HCT116 (cell line): ENCODE results near the gene TUT7. TPM values are rescaled to one million over a fixed set of nuclear protein-coding genes. Genes with fewer than 3 reads are reported as not detected.

Experiments
- ATAC-seq: fragments of 200-7000 bp; cut with Tn5 transposase; 2 replicates; pipeline ENCODE4 v1.9.1; 2020; ENCODE audit warnings: mild to moderate bottlenecking, moderate library complexity
- BruUV-seq: library from RNA; stranded (reverse); fragments of 400-500 nt; replicated peaks from 2 replicates; lab custom pipeline; 2021; lab: Mats Ljungman, UMichigan
- CTCF ChIA-PET: fragments of 300-600 bp; sonication (Branson Sonifier 250); formaldehyde crosslinking; loops from one replicate; lab custom pipeline; 2021; ENCODE audit warnings: antibody characterized with exemption; lab: Charles Lee
- POLR2A ChIA-PET: fragments of 300-600, 350-600 bp; sonication (Branson Sonifier 250); formaldehyde crosslinking; loops from one replicate; lab custom pipeline; 2021; ENCODE audit warnings: antibody characterized with exemption; lab: Charles Lee
- RAD21 ChIA-PET, 2 experiments: fragments of 300-600 bp; sonication (Branson Sonifier 250); formaldehyde crosslinking; loops; one replicate each; lab custom pipeline; 2023; ENCODE audit warnings: low total read pairs in 2 of 2; ENCODE audit not compliant: uncharacterized antibody in 2 of 2, unreplicated experiment in 2 of 2, low non-redundant PET in 1 of 2; lab: Charles Lee
- DNase-seq: peaks from one replicate; pipeline ENCODE4 v3.0.0-alpha.2; 2010; ENCODE audit warnings: low read depth, low spot score
- H2AFZ ChIP-seq: fragments of 200-600 bp; shearing (Covaris generic), sonication (generic); 2 replicates; pipeline ENCODE4 v1.6.1; 2017; ENCODE audit warnings: low read depth, mixed run types, mixed read lengths, antibody characterized with exemption, low read length; ENCODE audit not compliant: poor library complexity, severe bottlenecking
- H3K27ac ChIP-seq: 2 replicates; pipeline ENCODE4 v1.5.1; 2012; ENCODE audit warnings: low read depth, low read length
- H3K27me3 ChIP-seq: fragments of 200-600 bp; sonication (generic); 2 replicates; pipeline ENCODE4 v1.6.1; 2016; ENCODE audit warnings: mixed run types, low read length, mixed read lengths; ENCODE audit not compliant: insufficient read depth
- H3K36me3 ChIP-seq, 2 experiments: fragments of 200-500 bp in 1 of 2; fragments of 200-600 bp in 1 of 2; sonication (Bioruptor generic) in 1 of 2; sonication (generic) in 1 of 2; 2 replicates each; pipeline versions ENCODE4 v1.5.1 to v1.6.1; 2014 to 2016; ENCODE audit warnings: low read length in 2 of 2, inconsistent platforms in 1 of 2, mixed read lengths in 1 of 2, mixed run types in 1 of 2; ENCODE audit not compliant: insufficient read depth in 2 of 2, control insufficient read depth in 1 of 2
- H3K4me1 ChIP-seq, 2 experiments: fragments of 200-600 bp in 1 of 2; sonication (generic) in 1 of 2; 2 replicates each; pipeline versions ENCODE4 v1.5.1 to v1.6.1; 2012 to 2017; ENCODE audit warnings: low read length in 2 of 2, inconsistent platforms in 1 of 2, mild to moderate bottlenecking in 1 of 2, mixed read lengths in 1 of 2, mixed run types in 1 of 2, moderate library complexity in 1 of 2; ENCODE audit not compliant: insufficient read depth in 2 of 2, control insufficient read depth in 1 of 2
- H3K4me2 ChIP-seq: fragments of 200-600 bp; sonication (generic); 2 replicates; pipeline ENCODE4 v1.6.1; 2017; ENCODE audit warnings: mixed run types, low read length, mixed read lengths
- H3K4me3 ChIP-seq, 2 experiments: fragments of 200-600 bp in 1 of 2; sonication (generic) in 1 of 2; replicated peaks in 1 of 2; 2 replicates each; pipeline ENCODE4 v1.5.1; 2011 to 2016; ENCODE audit warnings: low read length in 2 of 2, control low read depth in 1 of 2, low read depth in 1 of 2, mild to moderate bottlenecking in 1 of 2, mixed read lengths in 1 of 2, mixed run types in 1 of 2
- H3K79me2 ChIP-seq: fragments of 200-600 bp; sonication (generic); 2 replicates; pipeline ENCODE4 v1.6.1; 2017; ENCODE audit warnings: mild to moderate bottlenecking, mixed run types, low read length, moderate library complexity, mixed read lengths; ENCODE audit not compliant: insufficient read depth
- H3K9ac ChIP-seq: fragments of 200-600 bp; sonication (generic); 2 replicates; pipeline ENCODE4 v1.6.1; 2016; ENCODE audit warnings: low read length, mixed read lengths
- H3K9me2 ChIP-seq: fragments of 200-600 bp; sonication (generic), shearing (Covaris generic); 2 replicates; pipeline ENCODE4 v1.6.1; 2017; ENCODE audit warnings: mixed run types, mild to moderate bottlenecking, moderate library complexity; ENCODE audit not compliant: insufficient read depth
- H3K9me3 ChIP-seq, 2 experiments: fragments of 200-500 bp in 1 of 2; fragments of 200-600 bp in 1 of 2; sonication (Bioruptor generic) in 1 of 2; sonication (generic) in 1 of 2; 2 replicates each; pipeline ENCODE4 v1.6.1; 2014 to 2017; ENCODE audit warnings: low read length in 2 of 2, mixed read lengths in 2 of 2, inconsistent platforms in 1 of 2, low read depth in 1 of 2, mild to moderate bottlenecking in 1 of 2, mixed run types in 1 of 2, moderate library complexity in 1 of 2; ENCODE audit not compliant: control insufficient read depth in 1 of 2, insufficient read depth in 1 of 2
- H4K20me1 ChIP-seq: fragments of 200-600 bp; sonication (generic), shearing (Covaris generic); 2 replicates; pipeline ENCODE4 v1.6.1; 2017; ENCODE audit warnings: mixed run types, mild to moderate bottlenecking, moderate library complexity; ENCODE audit not compliant: insufficient read depth
- CEBPB ChIP-seq: IDR thresholded peaks from 2 replicates; pipeline ENCODE4 v1.6.1; 2012; ENCODE audit warnings: low read depth
- ELF1 ChIP-seq: IDR thresholded peaks from 2 replicates; pipeline ENCODE4 v1.6.1; 2012; ENCODE audit warnings: low read depth, borderline replicate concordance
- FOSL1 ChIP-seq: IDR thresholded peaks from 2 replicates; pipeline ENCODE4 v1.6.1; 2012; ENCODE audit warnings: low read depth
- POLR2A ChIP-seq: IDR thresholded peaks from 2 replicates; pipeline ENCODE4 v1.7.0; 2011; ENCODE audit warnings: borderline replicate concordance; ENCODE audit not compliant: insufficient read depth, insufficient read length; ENCODE audit errors: extremely low read depth
- RAD21 ChIP-seq: IDR thresholded peaks from 2 replicates; pipeline ENCODE4 v1.6.1; 2012; ENCODE audit warnings: low read depth, mild to moderate bottlenecking
- SIN3A ChIP-seq: IDR thresholded peaks from 2 replicates; pipeline ENCODE4 v1.6.1; 2012; ENCODE audit warnings: low read depth
- SRF ChIP-seq: IDR thresholded peaks from 2 replicates; pipeline ENCODE4 v1.6.1; 2012; ENCODE audit warnings: low read depth
- TCF7L2 ChIP-seq: IDR thresholded peaks from 2 replicates; pipeline ENCODE4 v1.7.0; 2011; ENCODE audit warnings: borderline replicate concordance, inconsistent platforms; ENCODE audit not compliant: insufficient read depth, insufficient read length; ENCODE audit errors: extremely low read depth
- ZFX ChIP-seq: fragments of 450-650 bp; IDR thresholded peaks from 2 replicates; pipeline ENCODE4 v1.6.1; 2017
- intact Hi-C: fragments of 100-400 bp; cut with micrococcal nuclease; formaldehyde crosslinking; loops from 2 replicates; pipeline ENCODE4 v1.10.0; 2022
- total RNA-seq: library from RNA; stranded (reverse); gene quantifications from one replicate; pipeline ENCODE4 v1.2.1, GENCODE V29; 2021; ENCODE audit not compliant: unreplicated experiment
- TF ChIP-seq, protein P1 (sequence below): IDR thresholded peaks from 2 replicates; pipeline ENCODE4 v1.6.1; 2012; ENCODE audit warnings: low read depth
- TF ChIP-seq, protein P2 (sequence below): IDR thresholded peaks from 2 replicates; pipeline ENCODE4 v1.6.1; 2012

TUT7 gene
- total RNA-seq, 1 experiment from 2014 or later, result 23.1 TPM

DNA sequence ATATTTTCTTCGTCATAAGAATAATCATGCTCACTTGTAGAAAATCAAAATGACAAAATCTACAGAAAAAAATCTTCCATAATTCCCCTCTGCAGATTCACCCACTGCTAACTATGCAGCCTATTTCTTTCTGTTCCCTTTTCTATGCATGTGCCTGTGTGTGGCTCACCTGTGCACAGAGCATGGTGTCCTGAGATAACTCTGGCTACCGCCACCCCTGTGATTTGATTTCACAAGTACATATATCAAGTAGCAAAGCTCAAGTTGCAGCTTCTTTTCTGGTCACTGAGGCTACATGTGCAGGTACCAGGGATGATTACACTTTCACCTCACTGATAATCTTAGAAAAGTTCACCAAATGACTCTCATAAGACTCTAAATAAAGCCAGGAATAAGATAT is 53.5 kb downstream of the TUT7 start:
- Histone ChIP-seq H3K9me3 (no peaks in the 10 kb centered on the region), H3K36me3 (peaks cover 16 to 33% of the 10 kb centered on the region in 2 experiments; a peak in 3 of 4 replicates), H4K20me1 (no peaks in the 10 kb centered on the region), H3K4me2 (no peak overlapping the region), H3K9me2 (no peaks in the 10 kb centered on the region), H3K27ac (no peak overlapping the region), H3K27me3 (no peaks in the 10 kb centered on the region), H3K9ac (no peak overlapping the region), H2AFZ (no peak overlapping the region), H3K79me2 (no peaks in the 10 kb centered on the region), H3K4me1 (peaks cover 2 to 7% of the 10 kb centered on the region in 2 experiments; a peak in 3 of 4 replicates), H3K4me3 (no peak overlapping the region)
- ChIA-PET RAD21 (no interaction called here), POLR2A (no interaction called here), CTCF (interaction anchor here (0.5 kb wide), 1 partner anchor 65 kb away, joined by 4 read pairs; no protein-coding TSS in a partner anchor)
- no TSS peak for BruUV-seq
- TF ChIP-seq ELF1, result no peak
- no peak for TF ChIP-seq RAD21
- no peak for TF ChIP-seq SRF
- no peak for TF ChIP-seq CEBPB
- TF ChIP-seq, protein P1, sequence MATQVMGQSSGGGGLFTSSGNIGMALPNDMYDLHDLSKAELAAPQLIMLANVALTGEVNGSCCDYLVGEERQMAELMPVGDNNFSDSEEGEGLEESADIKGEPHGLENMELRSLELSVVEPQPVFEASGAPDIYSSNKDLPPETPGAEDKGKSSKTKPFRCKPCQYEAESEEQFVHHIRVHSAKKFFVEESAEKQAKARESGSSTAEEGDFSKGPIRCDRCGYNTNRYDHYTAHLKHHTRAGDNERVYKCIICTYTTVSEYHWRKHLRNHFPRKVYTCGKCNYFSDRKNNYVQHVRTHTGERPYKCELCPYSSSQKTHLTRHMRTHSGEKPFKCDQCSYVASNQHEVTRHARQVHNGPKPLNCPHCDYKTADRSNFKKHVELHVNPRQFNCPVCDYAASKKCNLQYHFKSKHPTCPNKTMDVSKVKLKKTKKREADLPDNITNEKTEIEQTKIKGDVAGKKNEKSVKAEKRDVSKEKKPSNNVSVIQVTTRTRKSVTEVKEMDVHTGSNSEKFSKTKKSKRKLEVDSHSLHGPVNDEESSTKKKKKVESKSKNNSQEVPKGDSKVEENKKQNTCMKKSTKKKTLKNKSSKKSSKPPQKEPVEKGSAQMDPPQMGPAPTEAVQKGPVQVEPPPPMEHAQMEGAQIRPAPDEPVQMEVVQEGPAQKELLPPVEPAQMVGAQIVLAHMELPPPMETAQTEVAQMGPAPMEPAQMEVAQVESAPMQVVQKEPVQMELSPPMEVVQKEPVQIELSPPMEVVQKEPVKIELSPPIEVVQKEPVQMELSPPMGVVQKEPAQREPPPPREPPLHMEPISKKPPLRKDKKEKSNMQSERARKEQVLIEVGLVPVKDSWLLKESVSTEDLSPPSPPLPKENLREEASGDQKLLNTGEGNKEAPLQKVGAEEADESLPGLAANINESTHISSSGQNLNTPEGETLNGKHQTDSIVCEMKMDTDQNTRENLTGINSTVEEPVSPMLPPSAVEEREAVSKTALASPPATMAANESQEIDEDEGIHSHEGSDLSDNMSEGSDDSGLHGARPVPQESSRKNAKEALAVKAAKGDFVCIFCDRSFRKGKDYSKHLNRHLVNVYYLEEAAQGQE, result no peak
- TF ChIP-seq POLR2A, result no peak
- no peak for ATAC-seq
- DNase-seq, result no peak
- intact Hi-C loops, result no loop called here

DNA sequence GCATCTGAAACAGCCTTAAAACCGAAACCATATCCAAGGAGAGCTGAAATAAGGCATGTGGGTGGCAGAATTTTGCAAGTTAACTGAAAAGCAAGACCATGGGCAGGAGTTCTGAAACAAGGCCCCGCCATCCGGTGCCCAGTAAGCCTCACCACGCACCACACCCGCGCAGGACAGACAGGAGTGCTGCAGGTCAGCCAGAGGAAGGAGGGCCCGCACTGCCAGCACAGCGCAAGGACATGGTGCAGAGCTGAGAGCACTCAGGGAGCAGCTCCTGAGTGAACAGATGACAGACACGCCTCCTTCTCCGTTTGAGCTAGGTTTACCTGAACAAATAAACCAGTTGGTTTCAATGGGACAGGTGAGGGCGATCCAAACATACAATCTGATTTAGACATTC is 55.3 kb downstream of the TUT7 start:
- CTCF ChIA-PET, result no interaction called here
- DNase-seq, result no peak

More for the DNA sequence above, 55.3 kb downstream of the TUT7 start:
- Histone ChIP-seq H3K4me3 (no peak overlapping the region), H2AFZ (no peak overlapping the region), H3K79me2 (no peaks in the 10 kb centered on the region), H4K20me1 (no peaks in the 10 kb centered on the region), H3K4me1 (peaks cover 0 to 7% of the 10 kb centered on the region in 2 experiments; a peak in 2 of 4 replicates), H3K9me2 (no peaks in the 10 kb centered on the region), H3K36me3 (peaks cover 12 to 26% of the 10 kb centered on the region in 2 experiments; a peak in 3 of 4 replicates), H3K27ac (no peak overlapping the region), H3K9me3 (no peaks in the 10 kb centered on the region), H3K4me2 (no peak overlapping the region), H3K9ac (no peak overlapping the region), H3K27me3 (no peaks in the 10 kb centered on the region)
- intact Hi-C loops, result no loop called here
- no TSS peak for BruUV-seq
- TF ChIP-seq, protein P2, sequence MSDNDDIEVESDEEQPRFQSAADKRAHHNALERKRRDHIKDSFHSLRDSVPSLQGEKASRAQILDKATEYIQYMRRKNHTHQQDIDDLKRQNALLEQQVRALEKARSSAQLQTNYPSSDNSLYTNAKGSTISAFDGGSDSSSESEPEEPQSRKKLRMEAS, result no peak
- TF ChIP-seq SRF, result no peak
- TF ChIP-seq ELF1, result no peak
- TF ChIP-seq POLR2A, result no peak
- TF ChIP-seq ZFX, result no peak
- no peak for TF ChIP-seq SIN3A
- TF ChIP-seq, protein P1, result no peak
- no peak for TF ChIP-seq FOSL1
- TF ChIP-seq TCF7L2, result no peak
- RAD21 ChIA-PET, result no interaction called here
- POLR2A ChIA-PET, result no interaction called here
- no peak for ATAC-seq
